Astrocyte (in vitro differentiated cells and primary cell): Measurements from ENCODE around the gene ABI2.

Experiments used
- CTCF ChIP-seq: IDR thresholded peaks from 2 replicates; pipeline ENCODE4 v1.5.1; 2011; ENCODE audit warnings: low read depth, mild to moderate bottlenecking, inconsistent platforms, low read length, moderate library complexity; ENCODE audit not compliant: insufficient read depth
- EZH2 ChIP-seq: IDR thresholded peaks from 2 replicates; pipeline ENCODE4 v1.6.1; 2012; ENCODE audit warnings: mild to moderate bottlenecking, low read length, inconsistent platforms; ENCODE audit not compliant: insufficient read depth

DNA sequence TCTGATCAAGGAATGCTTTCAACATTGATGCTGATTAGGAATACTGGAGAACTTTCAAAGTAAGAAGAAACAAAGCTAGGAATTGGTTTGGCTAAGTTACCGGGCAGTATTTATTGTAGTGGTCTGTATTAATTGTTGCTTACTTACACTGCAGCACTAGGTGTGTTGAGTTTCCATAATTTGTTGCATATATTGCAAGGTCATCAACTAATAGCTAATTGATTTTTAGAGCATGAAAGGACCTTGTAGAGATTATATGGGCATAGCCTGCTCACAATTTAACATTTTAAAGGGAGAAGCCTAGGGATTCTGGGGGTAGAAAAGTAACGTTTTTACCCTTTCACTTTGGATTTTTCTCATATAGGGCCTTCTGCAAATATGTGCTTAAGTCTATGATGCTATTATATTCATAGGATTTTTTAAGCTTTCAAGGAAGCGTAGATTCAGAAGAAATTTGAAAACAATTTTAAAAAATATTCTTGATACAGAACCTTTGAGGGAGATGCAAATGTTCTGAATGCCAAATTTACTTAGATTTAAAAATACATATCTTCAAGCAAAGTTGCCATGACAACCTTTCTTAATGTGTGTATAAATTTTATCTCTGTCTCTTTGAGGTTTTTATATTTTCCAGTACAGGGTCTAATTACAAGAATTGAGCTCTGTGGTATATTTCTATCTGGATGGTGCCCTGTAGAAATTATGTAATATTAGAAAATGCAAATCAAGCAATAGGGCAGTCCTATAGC is 17.3 kb upstream of the ABI2 start:
- TF ChIP-seq CTCF (no peak), EZH2 (no peak)
